ENCODE data around the gene DLL3. TPM values are rescaled to one million over a fixed set of nuclear protein-coding genes. Genes with fewer than 3 reads are reported as not detected.

The DLL3 gene
- total RNA-seq, 1 donor from 2014 or later: 4.7 TPM

DNA sequence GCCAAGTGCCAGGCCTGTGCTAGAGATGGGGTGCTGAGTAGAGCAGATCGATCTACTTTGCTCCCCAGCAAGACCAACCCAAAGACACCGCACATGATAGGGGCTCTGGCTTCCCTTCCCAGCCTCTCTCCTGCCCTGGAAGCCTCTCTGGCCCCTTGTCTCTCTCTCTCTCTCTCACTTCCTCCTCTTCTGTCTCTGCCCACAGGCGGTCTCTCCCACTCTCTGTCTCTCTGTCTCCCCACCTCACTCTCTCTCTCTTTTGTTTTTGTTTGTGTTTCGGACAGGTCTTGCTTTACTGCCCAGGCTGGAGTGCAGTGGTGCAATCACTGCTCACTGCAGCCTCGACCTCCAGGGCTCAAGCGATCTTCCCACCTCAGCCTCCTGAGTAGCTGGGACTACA is 17.5 kb downstream of the DLL3 start:
- TF ChIP-seq, protein P1, sequence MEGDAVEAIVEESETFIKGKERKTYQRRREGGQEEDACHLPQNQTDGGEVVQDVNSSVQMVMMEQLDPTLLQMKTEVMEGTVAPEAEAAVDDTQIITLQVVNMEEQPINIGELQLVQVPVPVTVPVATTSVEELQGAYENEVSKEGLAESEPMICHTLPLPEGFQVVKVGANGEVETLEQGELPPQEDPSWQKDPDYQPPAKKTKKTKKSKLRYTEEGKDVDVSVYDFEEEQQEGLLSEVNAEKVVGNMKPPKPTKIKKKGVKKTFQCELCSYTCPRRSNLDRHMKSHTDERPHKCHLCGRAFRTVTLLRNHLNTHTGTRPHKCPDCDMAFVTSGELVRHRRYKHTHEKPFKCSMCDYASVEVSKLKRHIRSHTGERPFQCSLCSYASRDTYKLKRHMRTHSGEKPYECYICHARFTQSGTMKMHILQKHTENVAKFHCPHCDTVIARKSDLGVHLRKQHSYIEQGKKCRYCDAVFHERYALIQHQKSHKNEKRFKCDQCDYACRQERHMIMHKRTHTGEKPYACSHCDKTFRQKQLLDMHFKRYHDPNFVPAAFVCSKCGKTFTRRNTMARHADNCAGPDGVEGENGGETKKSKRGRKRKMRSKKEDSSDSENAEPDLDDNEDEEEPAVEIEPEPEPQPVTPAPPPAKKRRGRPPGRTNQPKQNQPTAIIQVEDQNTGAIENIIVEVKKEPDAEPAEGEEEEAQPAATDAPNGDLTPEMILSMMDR (IDR thresholded peaks at IDR 0.05; ENCODE audit: insufficient read depth, low read length, poor library complexity, severe bottlenecking): no peak
- peaks cover 38% of the 10 kb centered on the region for H3K27me3 ChIP-seq (ENCODE audit: control insufficient read depth, insufficient read depth, low read length)
- DNase-seq (ENCODE audit: low read depth): no peak
- H3K36me3 ChIP-seq (ENCODE audit: control insufficient read depth, insufficient read depth, low read length): no peaks in the 10 kb centered on the region
- H3K4me3 ChIP-seq (ENCODE audit: low read depth, low read length): no peak overlapping the region

DNA sequence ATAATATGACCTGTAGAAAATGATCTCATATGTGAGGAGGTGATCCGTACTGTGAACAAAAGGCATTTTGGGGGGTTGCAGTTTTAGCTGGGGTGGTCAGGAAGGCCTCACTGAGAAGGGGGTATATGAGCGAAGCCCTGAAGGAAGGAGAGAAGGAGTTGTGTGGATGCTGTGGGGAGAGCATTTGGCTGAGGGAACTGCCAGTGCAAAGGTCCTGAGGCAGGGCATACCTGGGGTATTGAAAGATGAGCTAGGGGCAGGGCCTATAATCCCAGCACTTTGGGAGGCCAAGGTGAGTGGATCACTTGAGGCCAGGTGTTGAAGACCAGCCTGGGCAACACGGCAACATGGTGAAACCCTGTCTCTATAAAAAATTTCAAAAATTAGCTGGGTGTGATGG is 18.7 kb downstream of the DLL3 start:
- H3K4me3 ChIP-seq (ENCODE audit: low read depth, low read length): no peak overlapping the region
- H3K36me3 ChIP-seq (ENCODE audit: control insufficient read depth, insufficient read depth, low read length): no peaks in the 10 kb centered on the region
- TF ChIP-seq, protein P1 (IDR thresholded peaks at IDR 0.05; ENCODE audit: insufficient read depth, low read length, poor library complexity, severe bottlenecking): no peak
- H3K27me3 ChIP-seq (ENCODE audit: control insufficient read depth, insufficient read depth, low read length): peaks cover 37% of the 10 kb centered on the region
- DNase-seq (ENCODE audit: low read depth): no peak

DNA sequence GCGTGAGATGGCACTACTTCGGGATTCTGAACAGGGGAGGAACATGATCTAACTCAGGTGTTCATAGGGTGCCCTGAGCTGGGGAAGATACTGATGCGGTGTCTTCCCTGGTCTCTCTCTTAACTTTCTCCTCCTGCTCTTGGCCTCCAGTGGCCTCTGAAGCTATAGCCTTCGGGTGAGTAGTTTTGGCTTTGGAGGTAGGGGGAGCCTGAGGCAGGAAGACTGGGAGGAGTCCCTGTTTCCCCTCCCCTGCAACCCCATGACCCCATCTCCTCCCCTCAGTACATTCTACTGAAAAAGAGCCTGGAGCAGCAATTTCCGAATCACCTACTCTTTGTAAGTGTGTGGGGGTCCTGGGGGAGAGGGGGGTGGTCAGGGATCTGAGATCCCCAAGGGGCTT is 19.7 kb downstream of the DLL3 start:
- TF ChIP-seq, protein P1 (IDR thresholded peaks at IDR 0.05; ENCODE audit: insufficient read depth, low read length, poor library complexity, severe bottlenecking): no peak

DNA sequence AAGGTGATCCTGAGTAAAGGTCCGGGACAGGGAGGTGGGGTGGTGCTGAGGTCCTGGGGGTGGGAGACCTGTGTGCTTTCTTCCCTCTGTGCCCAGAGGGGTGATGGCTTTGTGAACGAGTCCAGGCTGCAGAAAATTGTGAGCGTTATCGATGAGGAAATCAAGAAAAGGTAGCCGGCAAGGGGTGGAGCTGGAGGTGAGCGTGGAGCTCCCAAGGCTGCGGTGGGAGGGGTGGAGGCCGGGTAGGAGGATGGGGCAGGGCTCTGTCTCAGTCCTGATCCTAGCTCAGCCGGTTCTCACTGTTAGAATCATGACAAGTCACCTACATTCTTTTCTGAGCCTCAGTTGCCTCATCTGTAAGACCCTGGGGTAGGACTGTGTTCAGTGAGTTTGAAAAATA is 20.2 kb downstream of the DLL3 start:
- H3K27me3 ChIP-seq (ENCODE audit: control insufficient read depth, insufficient read depth, low read length): peaks cover 36% of the 10 kb centered on the region
- no peak overlapping the region for H3K4me3 ChIP-seq (ENCODE audit: low read depth, low read length)
- no peaks in the 10 kb centered on the region for H3K36me3 ChIP-seq (ENCODE audit: control insufficient read depth, insufficient read depth, low read length)
- TF ChIP-seq, protein P1 (IDR thresholded peaks at IDR 0.05; ENCODE audit: insufficient read depth, low read length, poor library complexity, severe bottlenecking): no peak
- DNase-seq (ENCODE audit: low read depth): no peak

More for the DNA sequence above, 19.7 kb downstream of the DLL3 start:
- no peak for DNase-seq (ENCODE audit: low read depth)
- H3K4me3 ChIP-seq (ENCODE audit: low read depth, low read length): no peak overlapping the region
- H3K36me3 ChIP-seq (ENCODE audit: control insufficient read depth, insufficient read depth, low read length): no peaks in the 10 kb centered on the region
- H3K27me3 ChIP-seq (ENCODE audit: control insufficient read depth, insufficient read depth, low read length): peaks cover 37% of the 10 kb centered on the region

DNA sequence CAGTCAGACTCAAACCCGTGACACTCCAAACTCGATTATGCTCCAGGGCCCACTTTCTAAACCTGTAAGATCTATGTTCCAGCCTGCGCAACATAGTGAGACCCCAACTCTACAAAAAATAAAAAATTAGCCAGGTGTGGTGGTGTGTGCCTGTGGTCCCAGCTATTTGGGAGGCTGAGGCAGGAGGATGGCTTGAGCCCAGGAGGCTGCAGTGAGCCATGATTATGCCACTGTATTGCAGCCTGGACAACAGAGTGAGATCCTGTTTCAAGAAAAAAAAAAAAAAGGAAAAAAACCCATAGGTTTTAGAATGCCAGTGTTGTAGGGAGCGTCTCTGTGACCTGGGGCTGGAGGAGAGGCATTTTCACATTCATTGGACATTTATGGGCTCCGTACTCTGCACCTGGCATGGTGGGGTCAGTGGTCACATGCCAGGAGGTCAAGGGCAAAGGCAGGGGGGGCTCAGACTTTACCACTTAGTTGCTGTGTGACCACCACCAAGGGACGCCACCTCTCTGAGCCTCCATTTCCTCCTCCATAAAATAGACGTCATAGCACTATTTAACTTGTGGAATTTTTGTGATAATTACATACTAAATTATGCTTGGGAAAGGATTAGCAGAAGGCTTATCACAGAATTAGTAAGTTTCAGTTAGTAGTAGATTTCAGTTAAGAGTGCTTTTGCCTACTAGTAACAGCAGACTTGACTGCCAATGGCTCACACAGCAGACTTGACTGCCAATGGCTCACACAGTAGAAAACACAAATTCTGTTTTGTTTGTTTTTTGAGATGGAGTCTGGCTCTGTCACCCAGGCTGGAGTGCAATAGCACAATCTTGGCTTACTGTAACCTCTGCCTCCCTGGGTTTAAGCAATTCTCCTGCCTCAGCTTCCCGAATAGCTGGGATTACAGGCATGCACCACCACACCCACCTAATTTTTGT is 22.1 kb downstream of the DLL3 start:
- Histone ChIP-seq H3K27me3 (ENCODE audit: control insufficient read depth, insufficient read depth, low read length) (peaks cover 17% of the 10 kb centered on the region), H3K4me3 (ENCODE audit: low read depth, low read length) (no peak overlapping the region), H3K36me3 (ENCODE audit: control insufficient read depth, insufficient read depth, low read length) (no peaks in the 10 kb centered on the region)
- TF ChIP-seq, protein P1 (IDR thresholded peaks at IDR 0.05; ENCODE audit: insufficient read depth, low read length, poor library complexity, severe bottlenecking): no peak
- DNase-seq (ENCODE audit: low read depth): no peak

Measured in kidney epithelial cell (primary cell).